ENCODE results near the gene ARHGEF9. TPM values are rescaled to one million over a fixed set of nuclear protein-coding genes. Genes with fewer than 3 reads are reported as not detected.
"Not testable (repeated sequence)": the region's sequence is repeated elsewhere in the genome, so short reads cannot be mapped to it uniquely, and the experiment has no call there.

Gene ARHGEF9
- 100 to 1,000 TPM in 1 of 4 donors, 10 to 100 TPM in 3; 75.6 to 126 (median 87.2) TPM for total RNA-seq
- 60.6 TPM for polyA plus RNA-seq
- long read RNA-seq, donor 1, full-length matches to known transcripts, result 20 of 87 reads
- long read RNA-seq, donor 1, partial matches to known transcripts, result 18 of 87 reads
- long read RNA-seq, donor 1, other reads (novel, unspliced or antisense), result 49 of 87 reads
- long read RNA-seq, donor 2, full-length matches to known transcripts, result 5 of 28 reads
- long read RNA-seq, donor 2, partial matches to known transcripts, result 5 of 28 reads
- long read RNA-seq, donor 2, other reads (novel, unspliced or antisense), result 18 of 28 reads
- long read RNA-seq, donor 3, full-length matches to known transcripts, result 44 of 168 reads
- long read RNA-seq, donor 3, partial matches to known transcripts, result 48 of 168 reads
- long read RNA-seq, donor 3, other reads (novel, unspliced or antisense), result 76 of 168 reads
- long read RNA-seq, donor 4, full-length matches to known transcripts, result 7 of 37 reads
- long read RNA-seq, donor 4, partial matches to known transcripts, result 11 of 37 reads
- long read RNA-seq, donor 4, other reads (novel, unspliced or antisense), result 19 of 37 reads

- Histone ChIP-seq H3K27ac (ENCODE audit: low read length) (peak within 1 kb of the TSS; percentile 79), H3K4me1 (ENCODE audit: control insufficient read depth, insufficient read depth, low read length) (no peaks in the 10 kb centered on the region), H3K9me3 (ENCODE audit: control insufficient read depth, low read length) (no peaks in the 10 kb centered on the region), H3K27me3 (ENCODE audit: control insufficient read depth, insufficient read depth) (no peaks in the 10 kb centered on the region), H3K4me3 (ENCODE audit: low read length) (peak within 1 kb of the TSS; percentile 70)
- intact Hi-C loops (cut with DNase I), result no loop called here
- WGBS, result 1% methylated on average over 30 of the region's 30 CpGs
- peak; percentile 30 to 70 (median 68) for DNase-seq
- ATAC-seq, result peak; percentile 79 to 82
Observed at GRCh38 chrX:63784902-63785707, at the start of gene ARHGEF9. TSS of gene ARHGEF9 (minus strand) at chrX:63785214. CDS start at chrX:63785145, 69 bp downstream.

DNA sequence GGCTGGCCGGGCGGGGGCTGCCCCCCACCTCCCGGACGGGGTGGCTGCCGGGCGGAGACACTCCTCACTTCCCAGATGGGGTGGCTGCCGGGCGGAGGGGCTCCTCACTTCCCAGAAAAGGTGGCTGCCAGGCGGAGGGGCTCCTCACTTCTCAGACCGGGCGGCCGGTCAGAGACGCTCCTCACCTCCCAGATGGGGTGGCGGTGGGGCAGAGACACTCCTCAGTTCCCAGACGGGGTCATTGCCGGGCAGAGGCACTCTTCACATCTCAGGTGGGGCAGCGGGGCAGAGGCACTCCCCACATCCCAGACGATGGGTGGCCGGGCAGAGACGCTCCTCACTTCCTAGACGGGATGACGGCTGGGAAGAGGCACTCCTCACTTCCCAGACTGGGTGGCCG lies 40.4 kb upstream of the ARHGEF9 start:
- H3K4me1 ChIP-seq (ENCODE audit: control insufficient read depth, insufficient read depth, low read length); ATAC-seq; H3K4me3 ChIP-seq (ENCODE audit: low read length); H3K27ac ChIP-seq (ENCODE audit: low read length); intact Hi-C loops (cut with DNase I); H3K9me3 ChIP-seq (ENCODE audit: control insufficient read depth, low read length); H3K27me3 ChIP-seq (ENCODE audit: control insufficient read depth, insufficient read depth): not testable (repeated sequence)
- 96% methylated on average over 23 of the region's 23 CpGs for WGBS
- peak in 2 of 3 donors; percentile 13 to 39 for DNase-seq

- WGBS, result 91% methylated on average over 4 of the region's 4 CpGs
- ATAC-seq, result no peak
- intact Hi-C loops (cut with DNase I), result no loop called here
Observed at GRCh38 chrX:63818156-63818555, 33.1 kb upstream of the ARHGEF9 start.

GRCh38 chrX:63817696-63818095 lies 32.7 kb upstream of the ARHGEF9 start:
- Histone ChIP-seq H3K4me1 (ENCODE audit: control insufficient read depth, insufficient read depth, low read length) (no peaks in the 10 kb centered on the region), H3K9me3 (ENCODE audit: control insufficient read depth, low read length) (no peaks in the 10 kb centered on the region), H3K4me3 (ENCODE audit: low read length) (no peak overlapping the region), H3K27me3 (ENCODE audit: control insufficient read depth, insufficient read depth) (no peaks in the 10 kb centered on the region), H3K27ac (ENCODE audit: low read length) (no peak overlapping the region)
- intact Hi-C loops (cut with DNase I), result no loop called here
- DNase-seq, result no peak
- ATAC-seq, result no peak
- 69% methylated on average over 4 of the region's 4 CpGs for WGBS

More at GRCh38 chrX:63818156-63818555, 33.1 kb upstream of the ARHGEF9 start:
- Histone ChIP-seq H3K27ac (ENCODE audit: low read length) (no peak overlapping the region), H3K4me1 (ENCODE audit: control insufficient read depth, insufficient read depth, low read length) (no peaks in the 10 kb centered on the region), H3K4me3 (ENCODE audit: low read length) (no peak overlapping the region), H3K9me3 (ENCODE audit: control insufficient read depth, low read length) (no peaks in the 10 kb centered on the region), H3K27me3 (ENCODE audit: control insufficient read depth, insufficient read depth) (no peaks in the 10 kb centered on the region)
- DNase-seq, result no peak

DNA sequence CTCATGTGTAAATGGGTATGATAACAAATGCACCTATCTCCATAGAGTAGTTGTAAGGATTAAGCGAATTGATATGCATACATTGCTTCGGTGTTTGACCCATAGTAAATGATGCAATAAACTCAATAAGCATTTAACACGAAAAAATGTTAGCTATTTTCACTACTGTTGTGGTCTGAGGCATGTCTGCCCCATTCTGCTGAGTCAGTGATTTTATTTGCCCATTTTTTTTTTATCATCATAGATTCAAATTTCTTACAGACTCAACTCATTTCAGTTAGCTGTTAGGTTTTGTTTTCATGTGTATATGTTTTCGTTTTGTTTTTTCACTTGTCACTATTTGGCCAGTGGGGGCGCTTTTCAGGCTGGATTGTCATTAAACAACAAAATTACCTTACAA lies 27.8 kb upstream of the ARHGEF9 start:
- intact Hi-C loops (cut with DNase I), result no loop called here
- 88% methylated on average over 5 of the region's 5 CpGs for WGBS
- Histone ChIP-seq H3K27ac (ENCODE audit: low read length) (no peak overlapping the region), H3K27me3 (ENCODE audit: control insufficient read depth, insufficient read depth) (no peaks in the 10 kb centered on the region), H3K4me1 (ENCODE audit: control insufficient read depth, insufficient read depth, low read length) (no peaks in the 10 kb centered on the region), H3K9me3 (ENCODE audit: control insufficient read depth, low read length) (no peaks in the 10 kb centered on the region), H3K4me3 (ENCODE audit: low read length) (no peak overlapping the region)
- no peak for ATAC-seq
- DNase-seq, result no peak

DNA sequence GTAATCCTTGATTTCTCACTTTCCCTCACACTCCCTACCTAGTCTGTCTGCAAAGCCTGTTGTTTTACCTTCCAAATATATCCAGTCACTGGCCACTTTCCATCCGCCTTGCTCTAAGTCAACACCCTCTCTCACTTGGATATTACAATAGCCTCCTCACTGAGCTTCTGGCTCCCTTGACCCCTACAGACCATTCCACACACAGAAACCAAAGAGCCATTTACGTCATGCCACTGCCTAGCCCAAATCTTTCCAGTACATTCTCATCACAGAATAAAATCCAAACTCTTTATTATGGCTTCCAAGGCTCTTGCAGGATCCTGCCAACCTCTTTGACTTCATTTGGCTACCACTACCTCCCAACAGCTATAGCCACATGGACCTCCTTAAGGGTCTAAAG lies 25.7 kb upstream of the ARHGEF9 start:
- Histone ChIP-seq H3K27me3 (ENCODE audit: control insufficient read depth, insufficient read depth) (no peaks in the 10 kb centered on the region), H3K9me3 (ENCODE audit: control insufficient read depth, low read length) (no peaks in the 10 kb centered on the region), H3K27ac (ENCODE audit: low read length) (no peak overlapping the region), H3K4me1 (ENCODE audit: control insufficient read depth, insufficient read depth, low read length) (no peaks in the 10 kb centered on the region), H3K4me3 (ENCODE audit: low read length) (no peak overlapping the region)
- ATAC-seq (no peak), DNase-seq (no peak)
- intact Hi-C loops (cut with DNase I), result no loop called here
- 76% methylated on average over 2 of the region's 2 CpGs for WGBS

- ATAC-seq, result no peak
- DNase-seq, result no peak
- Histone ChIP-seq H3K27me3 (ENCODE audit: control insufficient read depth, insufficient read depth) (no peaks in the 10 kb centered on the region), H3K9me3 (ENCODE audit: control insufficient read depth, low read length) (no peaks in the 10 kb centered on the region), H3K4me1 (ENCODE audit: control insufficient read depth, insufficient read depth, low read length) (no peaks in the 10 kb centered on the region), H3K4me3 (ENCODE audit: low read length) (no peak overlapping the region), H3K27ac (ENCODE audit: low read length) (no peak overlapping the region)
- WGBS, result 46% methylated on average over 3 of the region's 3 CpGs
- intact Hi-C loops (cut with DNase I), result no loop called here
Observed at GRCh38 chrX:63809173-63809572, 24.2 kb upstream of the ARHGEF9 start.

DNA sequence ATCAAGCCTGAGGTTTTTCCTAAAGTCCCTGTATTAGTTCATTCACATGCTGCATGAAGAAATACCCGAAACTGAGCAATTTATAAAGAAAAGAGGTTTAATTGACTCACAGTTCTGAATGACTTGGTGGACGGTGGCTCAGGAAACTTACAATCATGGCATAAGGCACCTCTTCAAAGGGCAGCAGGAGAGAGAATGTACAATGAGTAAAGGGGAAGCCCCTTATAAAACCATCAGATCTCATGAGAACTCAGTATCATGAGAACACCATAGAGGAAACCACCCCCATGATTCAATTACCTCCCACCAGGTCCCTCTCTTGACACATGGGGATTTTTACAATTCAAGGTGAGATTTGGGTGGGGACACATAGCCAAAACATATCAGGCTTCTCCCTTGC lies 10.4 kb upstream of the ARHGEF9 start:
- H3K4me3 ChIP-seq (ENCODE audit: low read length); H3K27ac ChIP-seq (ENCODE audit: low read length); H3K27me3 ChIP-seq (ENCODE audit: control insufficient read depth, insufficient read depth); ATAC-seq; intact Hi-C loops (cut with DNase I); DNase-seq; H3K4me1 ChIP-seq (ENCODE audit: control insufficient read depth, insufficient read depth, low read length); H3K9me3 ChIP-seq (ENCODE audit: control insufficient read depth, low read length): not testable (repeated sequence)
- 88% methylated on average over 2 of the region's 2 CpGs for WGBS

DNA sequence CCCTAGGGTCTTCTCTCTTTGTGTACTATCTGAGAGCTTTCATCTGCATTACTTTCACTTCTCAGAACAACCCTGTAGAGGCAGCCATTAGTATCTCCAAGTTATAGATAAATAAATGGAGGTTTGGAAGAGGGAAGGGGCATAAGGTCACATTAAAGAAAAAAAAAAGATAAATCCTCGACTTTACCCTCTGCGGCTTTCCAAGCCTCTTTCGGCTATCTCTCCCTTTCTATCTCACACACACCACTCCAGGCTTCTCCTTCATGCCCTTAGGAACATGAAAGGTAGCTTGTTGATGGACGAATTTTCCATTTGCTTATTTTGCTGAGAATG lies 660 bp upstream of the ARHGEF9 start:
- WGBS, result 40% methylated on average over 4 of the region's 4 CpGs
- no peak for ATAC-seq
- Histone ChIP-seq H3K27me3 (ENCODE audit: control insufficient read depth, insufficient read depth) (no peaks in the 10 kb centered on the region), H3K27ac (ENCODE audit: low read length) (no peak overlapping the region), H3K4me1 (ENCODE audit: control insufficient read depth, insufficient read depth, low read length) (no peaks in the 10 kb centered on the region), H3K4me3 (ENCODE audit: low read length) (peak overlapping the region; percentile 70), H3K9me3 (ENCODE audit: control insufficient read depth, low read length) (no peaks in the 10 kb centered on the region)
- intact Hi-C loops (cut with DNase I), result no loop called here
- no peak for DNase-seq

DNA sequence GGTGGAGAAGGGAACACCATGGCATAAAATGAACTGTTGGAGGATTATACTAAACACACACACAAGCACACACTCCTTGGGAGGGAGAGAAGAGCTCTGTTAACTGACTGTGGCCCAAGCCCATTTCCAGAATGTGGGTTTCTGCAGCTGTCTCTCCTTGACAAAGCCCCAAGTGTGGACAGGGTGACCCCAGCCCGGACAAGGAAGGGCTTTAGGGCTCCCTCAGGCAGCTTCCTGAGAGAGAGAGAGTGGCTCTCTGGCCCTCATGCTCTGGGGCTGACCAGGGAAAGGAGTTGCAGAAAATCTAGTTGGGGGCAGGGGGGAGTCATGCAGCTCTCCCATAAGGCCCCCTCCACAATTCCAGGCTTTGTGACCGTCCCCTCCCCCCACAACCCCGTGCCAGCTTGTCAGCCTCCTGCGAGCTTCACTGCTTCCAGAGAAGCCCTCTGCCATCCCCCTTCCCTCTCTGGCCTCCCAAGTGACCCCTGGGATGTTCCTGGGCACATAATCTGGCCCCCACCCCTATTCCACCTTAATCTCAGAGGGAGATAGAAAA lies 590 bp downstream of the ARHGEF9 start:
- Histone ChIP-seq H3K9me3 (ENCODE audit: control insufficient read depth, low read length) (no peaks in the 10 kb centered on the region), H3K27me3 (ENCODE audit: control insufficient read depth, insufficient read depth) (no peaks in the 10 kb centered on the region), H3K4me3 (ENCODE audit: low read length) (peak overlapping the region; percentile 70), H3K4me1 (ENCODE audit: control insufficient read depth, insufficient read depth, low read length) (no peaks in the 10 kb centered on the region), H3K27ac (ENCODE audit: low read length) (peak overlapping the region; percentile 79)
- peak in 1 of 3 donors; percentile 49 for DNase-seq
- intact Hi-C loops (cut with DNase I), result no loop called here
- peak; percentile 26 to 59 for ATAC-seq
- WGBS, result 16% methylated on average over 4 of the region's 4 CpGs

DNA sequence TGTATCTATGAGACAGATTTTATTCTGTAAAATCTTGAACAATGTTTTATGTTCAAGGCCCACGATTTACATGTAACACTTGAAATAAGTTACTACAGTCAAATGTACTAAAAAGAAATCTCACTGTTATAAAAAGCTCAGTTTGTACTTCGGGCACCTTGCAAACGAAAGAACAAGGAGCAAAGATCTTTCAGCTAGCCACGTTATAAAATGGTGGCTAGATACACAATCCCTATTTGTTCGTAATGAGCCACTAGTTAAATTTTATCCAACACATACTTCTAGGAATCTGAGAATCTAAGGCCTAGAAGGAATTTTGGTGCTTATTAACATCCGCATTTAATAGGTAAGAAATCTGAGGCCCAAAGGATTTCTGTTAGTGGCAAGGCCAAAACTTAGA lies 2.5 kb downstream of the ARHGEF9 start:
- intact Hi-C loops (cut with DNase I), result no loop called here
- H3K4me1 ChIP-seq (ENCODE audit: control insufficient read depth, insufficient read depth, low read length), result no peaks in the 10 kb centered on the region
- no peak overlapping the region for H3K4me3 ChIP-seq (ENCODE audit: low read length)
- ATAC-seq, result no peak
- DNase-seq, result no peak
- no peaks in the 10 kb centered on the region for H3K9me3 ChIP-seq (ENCODE audit: control insufficient read depth, low read length)
- no peak overlapping the region for H3K27ac ChIP-seq (ENCODE audit: low read length)
- no peaks in the 10 kb centered on the region for H3K27me3 ChIP-seq (ENCODE audit: control insufficient read depth, insufficient read depth)
- WGBS, result 82% methylated on average over 6 of the region's 6 CpGs
